HEK293 (cell line): ENCODE data around the gene PSMD12.

Source experiments
- CTCF ChIA-PET: fragments of 350-600 bp; formaldehyde crosslinking; extraction: SDS; loops from one replicate; lab custom pipeline; 2021; ENCODE audit warnings: antibody characterized with exemption; lab: Yijun Ruan, JAX
- POLR2A ChIA-PET: fragments of 300-600 bp; formaldehyde crosslinking; extraction: SDS; loops from one replicate; lab custom pipeline; 2020; ENCODE audit warnings: antibody characterized with exemption, inconsistent platforms; lab: Yijun Ruan, JAX
- H3K27ac ChIP-seq: fragments of 200-500 bp; sonication (Bioruptor generic); 2 replicates; pipeline ENCODE4 v1.5.1; 2014; ENCODE audit warnings: low read depth, low read length, control low read depth, inconsistent platforms; ENCODE audit errors: extremely low read depth
- H3K36me3 ChIP-seq, 2 experiments: fragments of 200-500 bp in 1 of 2; sonication (Bioruptor generic) in 1 of 2; 1 replicate in 1 of 2; 2 replicates in 1 of 2; pipeline ENCODE4 v1.5.1; 2014 to 2017; ENCODE audit warnings: inconsistent platforms in 2 of 2, low read length in 2 of 2; ENCODE audit not compliant: control insufficient read depth in 2 of 2, insufficient read depth in 1 of 2
- H3K4me1 ChIP-seq: fragments of 200-500 bp; sonication (Bioruptor generic); 2 replicates; pipeline ENCODE4 v1.5.1; 2014; ENCODE audit warnings: mild to moderate bottlenecking, low read length, inconsistent platforms; ENCODE audit not compliant: control insufficient read depth, insufficient read depth
- H3K4me3 ChIP-seq: 2 replicates; pipeline ENCODE4 v1.5.1; 2011; ENCODE audit warnings: low read depth, mild to moderate bottlenecking, control low read depth, low read length, moderate library complexity
- H3K9me3 ChIP-seq: fragments of 200-500 bp; sonication (Bioruptor generic); 2 replicates; pipeline ENCODE4 v1.5.1; 2014; ENCODE audit warnings: low read depth, low read length, inconsistent platforms; ENCODE audit not compliant: control insufficient read depth, insufficient read depth
- GLI4 ChIP-seq: fragments of 450-650 bp; formaldehyde crosslinking; IDR thresholded peaks from 2 replicates; pipeline ENCODE4 v1.5.1; 2016; ENCODE audit warnings: missing biosample characterization, missing genetic modification characterization
- KLF1 ChIP-seq: fragments of 450-650 bp; formaldehyde crosslinking; IDR thresholded peaks from 2 replicates; pipeline ENCODE4 v1.5.1; 2016; ENCODE audit warnings: missing biosample characterization, missing genetic modification characterization
- MZF1 ChIP-seq: fragments of 450-650 bp; formaldehyde crosslinking; IDR thresholded peaks from 2 replicates; pipeline ENCODE4 v1.5.1; 2017; ENCODE audit warnings: missing biosample characterization, missing genetic modification characterization, borderline replicate concordance
- PBX3 ChIP-seq: sonication (generic); formaldehyde crosslinking; IDR thresholded peaks from 2 replicates; pipeline ENCODE4 v1.8.1; 2022; ENCODE audit warnings: mild to moderate bottlenecking, moderate library complexity, missing genetic modification reagents
- PRDM4 ChIP-seq: fragments of 450-650 bp; formaldehyde crosslinking; IDR thresholded peaks from 2 replicates; pipeline ENCODE4 v1.5.1; 2017; ENCODE audit warnings: missing biosample characterization, missing genetic modification characterization
- TSHZ1 ChIP-seq: fragments of 450-650 bp; formaldehyde crosslinking; IDR thresholded peaks from 2 replicates; pipeline ENCODE4 v1.5.1; 2016; ENCODE audit warnings: missing biosample characterization, missing genetic modification characterization, borderline replicate concordance
- ZNF140 ChIP-seq: fragments of 450-650 bp; formaldehyde crosslinking; IDR thresholded peaks from 2 replicates; pipeline ENCODE4 v1.5.1; 2016; ENCODE audit warnings: missing biosample characterization, missing genetic modification characterization
- ZNF19 ChIP-seq: fragments of 450-650 bp; formaldehyde crosslinking; IDR thresholded peaks from 2 replicates; pipeline ENCODE4; 2016; ENCODE audit warnings: missing biosample characterization, missing genetic modification characterization, low read depth
- ZNF274 ChIP-seq, 2 experiments: fragments of 200-500 bp in 1 of 2; fragments of 450-650 bp in 1 of 2; sonication (Bioruptor generic) in 1 of 2; formaldehyde crosslinking in 1 of 2; IDR thresholded peaks; 2 replicates each; pipeline versions ENCODE4 v1.5.1 to v1.6.1; 2014 to 2016; ENCODE audit warnings: borderline replicate concordance in 1 of 2, inconsistent platforms in 1 of 2, low read length in 1 of 2, missing biosample characterization in 1 of 2, missing genetic modification characterization in 1 of 2
- ZNF350 ChIP-seq: fragments of 450-650 bp; formaldehyde crosslinking; IDR thresholded peaks from 2 replicates; pipeline ENCODE4 v1.5.0; 2017; ENCODE audit warnings: missing biosample characterization, mild to moderate bottlenecking, missing genetic modification characterization
- ZNF394 ChIP-seq: fragments of 450-650 bp; formaldehyde crosslinking; IDR thresholded peaks from 2 replicates; pipeline ENCODE4 v1.5.1; 2016; ENCODE audit warnings: missing biosample characterization, missing genetic modification characterization, mild to moderate bottlenecking, moderate library complexity, borderline replicate concordance
- ZNF621 ChIP-seq: fragments of 450-650 bp; formaldehyde crosslinking; IDR thresholded peaks from 2 replicates; pipeline ENCODE4 v1.5.1; 2017; ENCODE audit warnings: missing biosample characterization, missing genetic modification characterization
- ZNF645 ChIP-seq: fragments of 450-650 bp; formaldehyde crosslinking; IDR thresholded peaks from 2 replicates; pipeline ENCODE4; 2016; ENCODE audit warnings: missing biosample characterization, missing genetic modification characterization
- TF ChIP-seq, protein P1 (sequence below): fragments of 450-650 bp; formaldehyde crosslinking; IDR thresholded peaks from 2 replicates; pipeline ENCODE4 v1.5.1; 2017; ENCODE audit warnings: missing biosample characterization, missing genetic modification characterization
- TF ChIP-seq, protein P2 (sequence below): fragments of 450-650 bp; formaldehyde crosslinking; IDR thresholded peaks from 2 replicates; pipeline ENCODE4 v1.5.1; 2016; ENCODE audit warnings: missing biosample characterization, missing genetic modification characterization

PSMD12 gene

GRCh38 chr17:67290244-67290643, 76.1 kb downstream of the PSMD12 start:
- Histone ChIP-seq H3K4me3 (no peak overlapping the region), H3K4me1 (no peaks in the 10 kb centered on the region), H3K36me3 (no peaks in the 10 kb centered on the region), H3K9me3 (no peaks in the 10 kb centered on the region), H3K27ac (no peak overlapping the region)
- CTCF ChIA-PET, result interaction anchor here (0.7 kb wide), 1 partner anchor 85 kb away, joined by 4 read pairs; no protein-coding TSS in a partner anchor
- POLR2A ChIA-PET, result interaction anchor here (0.6 kb wide), 1 partner anchor 8 kb away, joined by 3 read pairs; no protein-coding TSS in a partner anchor
- TF ChIP-seq KLF1 (tag by site-specific recombination), result no peak
- TF ChIP-seq ZNF140 (tag by site-specific recombination), result no peak
- no peak for TF ChIP-seq MZF1 (tag by site-specific recombination)
- no peak for TF ChIP-seq ZNF645 (tag by site-specific recombination)
- no peak for TF ChIP-seq ZNF19 (tag by site-specific recombination)
- no peak for TF ChIP-seq TSHZ1 (tag by site-specific recombination)
- no peak for TF ChIP-seq PRDM4 (tag by site-specific recombination)
- no peak for TF ChIP-seq ZNF350 (tag by site-specific recombination)
- TF ChIP-seq PBX3 (CRISPR knock-in tag), result no peak
- no peak for TF ChIP-seq ZNF394 (tag by site-specific recombination)
- TF ChIP-seq GLI4 (tag by site-specific recombination), result no peak
- TF ChIP-seq ZNF274 (IDR thresholded peaks at IDR 0.05; ENCODE audit: low read length), result no peak
- no peak for TF ChIP-seq ZNF274 (tag by site-specific recombination; IDR thresholded peaks at IDR 0.05; ENCODE audit: borderline replicate concordance)
- TF ChIP-seq, protein P1, sequence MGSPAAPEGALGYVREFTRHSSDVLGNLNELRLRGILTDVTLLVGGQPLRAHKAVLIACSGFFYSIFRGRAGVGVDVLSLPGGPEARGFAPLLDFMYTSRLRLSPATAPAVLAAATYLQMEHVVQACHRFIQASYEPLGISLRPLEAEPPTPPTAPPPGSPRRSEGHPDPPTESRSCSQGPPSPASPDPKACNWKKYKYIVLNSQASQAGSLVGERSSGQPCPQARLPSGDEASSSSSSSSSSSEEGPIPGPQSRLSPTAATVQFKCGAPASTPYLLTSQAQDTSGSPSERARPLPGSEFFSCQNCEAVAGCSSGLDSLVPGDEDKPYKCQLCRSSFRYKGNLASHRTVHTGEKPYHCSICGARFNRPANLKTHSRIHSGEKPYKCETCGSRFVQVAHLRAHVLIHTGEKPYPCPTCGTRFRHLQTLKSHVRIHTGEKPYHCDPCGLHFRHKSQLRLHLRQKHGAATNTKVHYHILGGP, result no peak
- TF ChIP-seq, protein P2, sequence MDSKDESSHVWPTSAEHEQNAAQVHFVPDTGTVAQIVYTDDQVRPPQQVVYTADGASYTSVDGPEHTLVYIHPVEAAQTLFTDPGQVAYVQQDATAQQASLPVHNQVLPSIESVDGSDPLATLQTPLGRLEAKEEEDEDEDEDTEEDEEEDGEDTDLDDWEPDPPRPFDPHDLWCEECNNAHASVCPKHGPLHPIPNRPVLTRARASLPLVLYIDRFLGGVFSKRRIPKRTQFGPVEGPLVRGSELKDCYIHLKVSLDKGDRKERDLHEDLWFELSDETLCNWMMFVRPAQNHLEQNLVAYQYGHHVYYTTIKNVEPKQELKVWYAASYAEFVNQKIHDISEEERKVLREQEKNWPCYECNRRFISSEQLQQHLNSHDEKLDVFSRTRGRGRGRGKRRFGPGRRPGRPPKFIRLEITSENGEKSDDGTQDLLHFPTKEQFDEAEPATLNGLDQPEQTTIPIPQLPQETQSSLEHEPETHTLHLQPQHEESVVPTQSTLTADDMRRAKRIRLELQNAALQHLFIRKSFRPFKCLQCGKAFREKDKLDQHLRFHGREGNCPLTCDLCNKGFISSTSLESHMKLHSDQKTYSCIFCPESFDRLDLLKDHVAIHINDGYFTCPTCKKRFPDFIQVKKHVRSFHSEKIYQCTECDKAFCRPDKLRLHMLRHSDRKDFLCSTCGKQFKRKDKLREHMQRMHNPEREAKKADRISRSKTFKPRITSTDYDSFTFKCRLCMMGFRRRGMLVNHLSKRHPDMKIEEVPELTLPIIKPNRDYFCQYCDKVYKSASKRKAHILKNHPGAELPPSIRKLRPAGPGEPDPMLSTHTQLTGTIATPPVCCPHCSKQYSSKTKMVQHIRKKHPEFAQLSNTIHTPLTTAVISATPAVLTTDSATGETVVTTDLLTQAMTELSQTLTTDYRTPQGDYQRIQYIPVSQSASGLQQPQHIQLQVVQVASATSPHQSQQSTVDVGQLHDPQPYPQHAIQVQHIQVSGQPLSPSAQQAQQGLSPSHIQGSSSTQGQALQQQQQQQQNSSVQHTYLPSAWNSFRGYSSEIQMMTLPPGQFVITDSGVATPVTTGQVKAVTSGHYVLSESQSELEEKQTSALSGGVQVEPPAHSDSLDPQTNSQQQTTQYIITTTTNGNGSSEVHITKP (tag by site-specific recombination), result no peak
- no peak for TF ChIP-seq ZNF621 (tag by site-specific recombination)
